BJ (cell line): ENCODE measurements around the gene VEZT. TPM values are rescaled to one million over a fixed set of nuclear protein-coding genes. Genes with fewer than 3 reads are reported as not detected.

Experiments used
- CTCF ChIA-PET: fragments of 350-600 bp; formaldehyde crosslinking; extraction: SDS; loops from one replicate; lab custom pipeline; 2021; ENCODE audit warnings: antibody characterized with exemption, inconsistent platforms; lab: Yijun Ruan, JAX
- POLR2A ChIA-PET: fragments of 300-600 bp; sonication (Branson Sonifier 250); formaldehyde crosslinking; extraction: SDS; loops from one replicate; lab custom pipeline; 2021; ENCODE audit warnings: antibody characterized with exemption; lab: Charles Lee
- DNase-seq: peaks from one replicate; pipeline ENCODE4 v3.0.0-alpha.2; 2011; ENCODE audit warnings: low read depth
- H3K27me3 ChIP-seq: 2 replicates; pipeline ENCODE4 v1.6.0; 2011; ENCODE audit warnings: low read length; ENCODE audit not compliant: control insufficient read depth, insufficient read depth
- H3K36me3 ChIP-seq: 2 replicates; pipeline ENCODE4 v1.5.1; 2011; ENCODE audit warnings: low read length; ENCODE audit not compliant: control insufficient read depth, insufficient read depth
- H3K4me3 ChIP-seq: 2 replicates; pipeline ENCODE4 v1.5.1; 2011; ENCODE audit warnings: low read depth, mild to moderate bottlenecking, control low read depth, low read length
- polyA plus RNA-seq: library from polyadenylated mRNA; depleted of rRNA; stranded (reverse); fragments of >200 nt; gene quantifications from 2 replicates; pipeline ENCODE4 v1.2.3, GENCODE V29; 2011
- TF ChIP-seq, protein P1 (sequence below): IDR thresholded peaks from 2 replicates; pipeline ENCODE4 v1.5.1; 2011; ENCODE audit warnings: low read depth, mild to moderate bottlenecking, control low read depth, inconsistent platforms, low read length, moderate library complexity; ENCODE audit not compliant: insufficient read depth

VEZT gene
- polyA plus RNA-seq, 1 experiment = 50.6 TPM

DNA sequence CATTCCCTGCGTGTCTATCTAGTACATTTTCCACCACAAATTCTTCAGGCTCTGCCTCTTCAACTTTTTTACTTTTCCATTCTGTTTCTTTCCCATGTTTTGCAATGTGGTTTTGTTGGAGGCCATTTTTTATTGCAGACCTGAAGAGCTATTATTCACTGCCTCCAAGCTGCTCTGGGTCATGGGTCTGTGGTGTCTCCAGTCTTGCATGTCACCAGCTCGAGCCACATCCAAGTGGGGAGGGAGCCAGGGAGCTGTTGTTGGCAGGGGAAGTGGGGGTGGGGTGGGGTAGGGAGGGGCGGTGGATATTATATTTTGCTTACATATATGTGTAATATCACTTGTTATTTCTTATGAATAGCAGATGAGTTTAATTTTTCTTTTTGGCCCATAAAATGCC is 69.1 kb downstream of the VEZT start:
- no peak for DNase-seq
- Histone ChIP-seq H3K4me3 (no peak overlapping the region), H3K27me3 (no peaks in the 10 kb centered on the region), H3K36me3 (peaks cover 4% of the 10 kb centered on the region)
- TF ChIP-seq, protein P1, sequence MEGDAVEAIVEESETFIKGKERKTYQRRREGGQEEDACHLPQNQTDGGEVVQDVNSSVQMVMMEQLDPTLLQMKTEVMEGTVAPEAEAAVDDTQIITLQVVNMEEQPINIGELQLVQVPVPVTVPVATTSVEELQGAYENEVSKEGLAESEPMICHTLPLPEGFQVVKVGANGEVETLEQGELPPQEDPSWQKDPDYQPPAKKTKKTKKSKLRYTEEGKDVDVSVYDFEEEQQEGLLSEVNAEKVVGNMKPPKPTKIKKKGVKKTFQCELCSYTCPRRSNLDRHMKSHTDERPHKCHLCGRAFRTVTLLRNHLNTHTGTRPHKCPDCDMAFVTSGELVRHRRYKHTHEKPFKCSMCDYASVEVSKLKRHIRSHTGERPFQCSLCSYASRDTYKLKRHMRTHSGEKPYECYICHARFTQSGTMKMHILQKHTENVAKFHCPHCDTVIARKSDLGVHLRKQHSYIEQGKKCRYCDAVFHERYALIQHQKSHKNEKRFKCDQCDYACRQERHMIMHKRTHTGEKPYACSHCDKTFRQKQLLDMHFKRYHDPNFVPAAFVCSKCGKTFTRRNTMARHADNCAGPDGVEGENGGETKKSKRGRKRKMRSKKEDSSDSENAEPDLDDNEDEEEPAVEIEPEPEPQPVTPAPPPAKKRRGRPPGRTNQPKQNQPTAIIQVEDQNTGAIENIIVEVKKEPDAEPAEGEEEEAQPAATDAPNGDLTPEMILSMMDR = no peak
- CTCF ChIA-PET = interaction anchor here (0.9 to 1.3 kb wide), 2 partner anchors 9 to 10 kb away, joined by 4 to 5 read pairs; no protein-coding TSS in a partner anchor
- POLR2A ChIA-PET = interaction anchor here (0.7 kb wide), 1 partner anchor 18 kb away, joined by 3 read pairs; no protein-coding TSS in a partner anchor

DNA sequence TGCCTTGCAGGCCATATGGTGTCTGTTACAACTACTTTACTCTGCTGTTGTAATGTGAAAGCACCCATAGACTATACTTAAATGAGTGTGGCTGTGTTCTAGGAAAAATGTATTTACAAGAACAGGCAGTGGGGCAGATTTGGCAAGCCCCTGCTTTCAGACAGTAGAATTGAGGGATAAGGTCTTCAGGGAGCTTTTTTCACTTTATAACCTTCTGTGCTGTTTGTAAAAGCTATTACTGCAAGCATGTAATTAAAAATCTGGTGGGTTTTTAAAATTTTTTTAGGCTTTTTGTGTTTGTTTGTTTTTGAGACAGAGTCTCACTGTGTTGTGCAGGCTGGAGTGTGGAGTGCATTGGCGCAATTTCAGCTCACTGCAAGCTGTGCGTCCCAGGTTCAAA is 73.9 kb downstream of the VEZT start:
- peaks cover 2% of the 10 kb centered on the region; the same call in 1 of the 2 replicates for H3K36me3 ChIP-seq
- TF ChIP-seq, protein P1 = no peak
- POLR2A ChIA-PET = no interaction called here
- H3K4me3 ChIP-seq = no peak overlapping the region
- no peaks in the 10 kb centered on the region for H3K27me3 ChIP-seq
- no peak for DNase-seq
- CTCF ChIA-PET = no interaction called here

DNA sequence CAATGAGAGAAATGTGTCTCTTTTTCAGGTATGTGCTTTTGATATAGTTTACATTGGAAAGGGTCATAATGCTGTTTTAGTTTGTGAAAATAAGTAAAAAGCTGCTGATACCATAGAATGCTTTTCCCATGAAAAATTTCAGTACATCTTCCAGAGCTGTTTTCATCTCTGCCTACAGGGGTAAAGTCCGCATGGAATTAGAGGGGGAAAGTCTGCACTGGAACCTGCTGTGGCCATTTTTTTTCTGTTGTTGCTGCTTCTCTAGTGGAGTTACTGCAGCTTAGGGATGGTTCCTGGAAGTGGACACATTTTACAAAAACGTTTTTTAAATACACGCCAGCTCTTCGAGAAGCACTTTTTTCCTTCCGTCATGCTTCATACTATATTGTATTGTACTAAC is 81.3 kb downstream of the VEZT start:
- ChIA-PET CTCF (no interaction called here), POLR2A (no interaction called here)
- no peak for DNase-seq
- Histone ChIP-seq H3K36me3 (peaks cover 4% of the 10 kb centered on the region; the same call in 1 of the 2 replicates), H3K4me3 (no peak overlapping the region), H3K27me3 (no peaks in the 10 kb centered on the region)
- TF ChIP-seq, protein P1 = no peak

DNA sequence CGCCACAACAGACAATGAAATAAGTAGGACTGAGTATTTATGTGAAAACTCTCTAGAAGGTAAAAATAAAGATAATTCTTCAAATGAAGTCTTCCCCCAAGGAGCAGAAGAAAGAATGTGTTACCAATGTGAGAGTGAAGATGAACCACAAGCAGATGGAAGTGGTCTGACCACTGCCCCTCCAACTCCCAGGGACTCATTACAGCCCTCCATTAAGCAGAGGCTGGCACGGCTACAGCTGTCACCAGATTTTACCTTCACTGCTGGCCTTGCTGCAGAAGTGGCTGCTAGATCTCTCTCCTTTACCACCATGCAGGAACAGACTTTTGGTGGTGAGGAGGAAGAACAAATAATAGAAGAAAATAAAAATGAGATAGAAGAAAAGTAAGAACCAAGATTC is 82.7 kb downstream of the VEZT start:
- no peak for DNase-seq
- Histone ChIP-seq H3K36me3 (peaks cover 4% of the 10 kb centered on the region; the same call in 1 of the 2 replicates), H3K27me3 (no peaks in the 10 kb centered on the region), H3K4me3 (no peak overlapping the region)
- POLR2A ChIA-PET = no interaction called here
- TF ChIP-seq, protein P1 = no peak
- CTCF ChIA-PET = no interaction called here

GRCh38 chr12:95303476-95303875 is 85.9 kb downstream of the VEZT start:
- Histone ChIP-seq H3K36me3 (0 out of 2 replicates have a peak, but pooled peaks cover 1% of the 10 kb centered on the region), H3K27me3 (no peaks in the 10 kb centered on the region), H3K4me3 (no peak overlapping the region)
- TF ChIP-seq, protein P1 = no peak
- DNase-seq = no peak
- ChIA-PET CTCF (no interaction called here), POLR2A (no interaction called here)
